ENCODE data around the gene CALN1. TPM values are rescaled to one million over a fixed set of nuclear protein-coding genes. Genes with fewer than 3 reads are reported as not detected.

The CALN1 gene
- total and polyA plus RNA-seq, 9 of the 15 experiments (the other 6 are each of a cell fraction or from before 2014, with no cell fraction given) = 1.4 to 7.5 (median 3.3) TPM

DNA sequence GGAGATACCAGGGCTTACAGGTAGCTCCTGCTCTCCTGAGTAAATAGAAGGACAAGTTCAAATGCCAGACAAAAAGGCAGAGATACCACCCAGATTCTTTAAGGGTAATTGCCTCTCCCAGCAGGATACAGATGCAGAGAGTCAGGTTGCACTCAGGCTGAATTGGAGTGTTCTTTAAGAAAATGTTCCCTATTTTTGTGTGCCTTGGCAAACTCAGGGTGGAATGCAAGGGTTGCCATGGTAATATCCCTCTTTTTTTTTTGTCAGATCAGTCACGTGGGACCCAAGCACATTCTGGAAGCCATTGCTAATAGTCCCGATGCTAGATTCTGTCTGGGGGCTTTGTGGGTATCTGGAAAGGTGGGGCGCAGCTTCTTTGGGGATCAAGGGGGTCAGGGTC, 628.0 kb downstream of the CALN1 start (continued):
- TF ChIP-seq, protein P1, sequence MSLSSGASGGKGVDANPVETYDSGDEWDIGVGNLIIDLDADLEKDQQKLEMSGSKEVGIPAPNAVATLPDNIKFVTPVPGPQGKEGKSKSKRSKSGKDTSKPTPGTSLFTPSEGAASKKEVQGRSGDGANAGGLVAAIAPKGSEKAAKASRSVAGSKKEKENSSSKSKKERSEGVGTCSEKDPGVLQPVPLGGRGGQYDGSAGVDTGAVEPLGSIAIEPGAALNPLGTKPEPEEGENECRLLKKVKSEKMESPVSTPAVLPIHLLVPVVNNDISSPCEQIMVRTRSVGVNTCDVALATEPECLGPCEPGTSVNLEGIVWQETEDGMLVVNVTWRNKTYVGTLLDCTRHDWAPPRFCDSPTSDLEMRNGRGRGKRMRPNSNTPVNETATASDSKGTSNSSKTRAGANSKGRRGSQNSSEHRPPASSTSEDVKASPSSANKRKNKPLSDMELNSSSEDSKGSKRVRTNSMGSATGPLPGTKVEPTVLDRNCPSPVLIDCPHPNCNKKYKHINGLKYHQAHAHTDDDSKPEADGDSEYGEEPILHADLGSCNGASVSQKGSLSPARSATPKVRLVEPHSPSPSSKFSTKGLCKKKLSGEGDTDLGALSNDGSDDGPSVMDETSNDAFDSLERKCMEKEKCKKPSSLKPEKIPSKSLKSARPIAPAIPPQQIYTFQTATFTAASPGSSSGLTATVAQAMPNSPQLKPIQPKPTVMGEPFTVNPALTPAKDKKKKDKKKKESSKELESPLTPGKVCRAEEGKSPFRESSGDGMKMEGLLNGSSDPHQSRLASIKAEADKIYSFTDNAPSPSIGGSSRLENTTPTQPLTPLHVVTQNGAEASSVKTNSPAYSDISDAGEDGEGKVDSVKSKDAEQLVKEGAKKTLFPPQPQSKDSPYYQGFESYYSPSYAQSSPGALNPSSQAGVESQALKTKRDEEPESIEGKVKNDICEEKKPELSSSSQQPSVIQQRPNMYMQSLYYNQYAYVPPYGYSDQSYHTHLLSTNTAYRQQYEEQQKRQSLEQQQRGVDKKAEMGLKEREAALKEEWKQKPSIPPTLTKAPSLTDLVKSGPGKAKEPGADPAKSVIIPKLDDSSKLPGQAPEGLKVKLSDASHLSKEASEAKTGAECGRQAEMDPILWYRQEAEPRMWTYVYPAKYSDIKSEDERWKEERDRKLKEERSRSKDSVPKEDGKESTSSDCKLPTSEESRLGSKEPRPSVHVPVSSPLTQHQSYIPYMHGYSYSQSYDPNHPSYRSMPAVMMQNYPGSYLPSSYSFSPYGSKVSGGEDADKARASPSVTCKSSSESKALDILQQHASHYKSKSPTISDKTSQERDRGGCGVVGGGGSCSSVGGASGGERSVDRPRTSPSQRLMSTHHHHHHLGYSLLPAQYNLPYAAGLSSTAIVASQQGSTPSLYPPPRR (CRISPR knock-in tag; IDR thresholded peaks at IDR 0.05; ENCODE audit: borderline replicate concordance) = no peak
- no peak for TF ChIP-seq ZSCAN32 (CRISPR knock-in tag; IDR thresholded peaks at IDR 0.05)

DNA sequence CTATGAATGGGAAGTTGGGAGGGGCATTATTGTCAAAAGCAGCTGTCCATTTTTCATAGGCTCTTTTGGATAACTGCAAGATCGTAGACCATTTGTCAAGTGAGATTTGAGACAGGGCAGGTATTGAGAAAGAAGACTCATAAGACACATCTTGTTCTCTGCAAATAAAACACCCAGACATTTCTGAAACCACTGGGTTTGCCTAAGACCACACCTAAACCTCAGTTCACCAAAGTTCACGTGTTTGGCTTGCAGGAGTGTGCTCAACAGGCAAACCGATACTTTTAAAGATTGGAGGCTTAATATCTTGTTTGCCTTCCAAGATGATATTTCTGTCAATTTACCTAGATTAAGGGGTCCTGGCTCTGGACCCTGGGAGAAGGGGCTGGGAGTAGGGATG, 628.4 kb downstream of the CALN1 start:
- Histone ChIP-seq H3K4me1 (replicated peaks in 1 of 2; ENCODE audit: control insufficient read depth in 2 of 2, insufficient read depth in 2 of 2, low read length in 2 of 2) (no peaks in the 10 kb centered on the region), H3K27ac (ENCODE audit: extremely low read depth, low read depth, low read length) (no peak overlapping the region), H3K79me2 (ENCODE audit: control insufficient read depth, insufficient read depth, low read length) (no peaks in the 10 kb centered on the region), H3K9ac (ENCODE audit: insufficient read depth in 1 of 2, low read depth in 2 of 2, low read length in 2 of 2) (no peak overlapping the region), H3K9me1 (ENCODE audit: control insufficient read depth, insufficient read depth, low read length) (no peaks in the 10 kb centered on the region), H3K9me3 (replicated peaks; ENCODE audit: control insufficient read depth, insufficient read depth, low read depth, low read length) (no peaks in the 10 kb centered on the region), H3K36me3 (ENCODE audit: control insufficient read depth, insufficient read depth, low read length) (no peaks in the 10 kb centered on the region), H2AFZ (ENCODE audit: low read depth, low read length) (no peak overlapping the region), H3K4me2 (ENCODE audit: insufficient read depth, low read length) (no peak overlapping the region), H4K20me1 (replicated peaks; ENCODE audit: control insufficient read depth, insufficient read depth, low read length) (no peaks in the 10 kb centered on the region), H3K4me3 (no peak overlapping the region), H3K27me3 (ENCODE audit: control insufficient read depth in 2 of 2, insufficient read depth in 2 of 2, low read length in 2 of 2) (peaks cover 0 to 3% of the 10 kb centered on the region in 2 experiments; a peak in 1 of 5 replicates)
- in situ Hi-C loops (cut with MboI) = no loop called here
- intact Hi-C loops (cut with micrococcal nuclease) = no loop called here
- ChIA-PET POLR2A (no interaction called here), CTCF (ENCODE audit: low intra/inter-chr PET ratio) (no interaction called here)
- WGBS (ENCODE audit: insufficient coverage, low coverage, missing lambda C conversion rate) = 2% methylated on average over 3 of the region's 3 CpGs
- ATAC-seq = no peak
- no TSS peak for BruUV-seq (replicated peaks)
- no peak for FAIRE-seq
- no peak for DNase-seq (ENCODE audit: extremely low read depth in 1 of 4, low spot score in 3 of 4)
- no peak for TF ChIP-seq ZNF668 (CRISPR knock-in tag; IDR thresholded peaks at IDR 0.05)
- no peak for TF ChIP-seq HMG20A (CRISPR knock-in tag; conservative IDR thresholded peaks at IDR 0.05)
- no peak for TF ChIP-seq ZFP1 (CRISPR knock-in tag; IDR thresholded peaks at IDR 0.05)
- TF ChIP-seq, protein P2, sequence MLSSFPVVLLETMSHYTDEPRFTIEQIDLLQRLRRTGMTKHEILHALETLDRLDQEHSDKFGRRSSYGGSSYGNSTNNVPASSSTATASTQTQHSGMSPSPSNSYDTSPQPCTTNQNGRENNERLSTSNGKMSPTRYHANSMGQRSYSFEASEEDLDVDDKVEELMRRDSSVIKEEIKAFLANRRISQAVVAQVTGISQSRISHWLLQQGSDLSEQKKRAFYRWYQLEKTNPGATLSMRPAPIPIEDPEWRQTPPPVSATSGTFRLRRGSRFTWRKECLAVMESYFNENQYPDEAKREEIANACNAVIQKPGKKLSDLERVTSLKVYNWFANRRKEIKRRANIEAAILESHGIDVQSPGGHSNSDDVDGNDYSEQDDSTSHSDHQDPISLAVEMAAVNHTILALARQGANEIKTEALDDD (IDR thresholded peaks at IDR 0.05) = no peak
- no peak for TF ChIP-seq CREM (IDR thresholded peaks at IDR 0.05; ENCODE audit: low read depth)
- TF ChIP-seq ERF (CRISPR knock-in tag; IDR thresholded peaks at IDR 0.05) = no peak
- TF ChIP-seq STAG1 (CRISPR knock-in tag; IDR thresholded peaks at IDR 0.05; ENCODE audit: borderline replicate concordance) = no peak
- no peak for TF ChIP-seq PHF21A (IDR thresholded peaks at IDR 0.05; ENCODE audit: borderline replicate concordance, low read depth)
- TF ChIP-seq HEY1 (CRISPR knock-in tag; IDR thresholded peaks at IDR 0.05; ENCODE audit: borderline replicate concordance) = no peak
- no peak for TF ChIP-seq LCOR (CRISPR knock-in tag; IDR thresholded peaks at IDR 0.05)
